ENCODE results near the gene TM4SF1.

The TM4SF1 gene

DNA sequence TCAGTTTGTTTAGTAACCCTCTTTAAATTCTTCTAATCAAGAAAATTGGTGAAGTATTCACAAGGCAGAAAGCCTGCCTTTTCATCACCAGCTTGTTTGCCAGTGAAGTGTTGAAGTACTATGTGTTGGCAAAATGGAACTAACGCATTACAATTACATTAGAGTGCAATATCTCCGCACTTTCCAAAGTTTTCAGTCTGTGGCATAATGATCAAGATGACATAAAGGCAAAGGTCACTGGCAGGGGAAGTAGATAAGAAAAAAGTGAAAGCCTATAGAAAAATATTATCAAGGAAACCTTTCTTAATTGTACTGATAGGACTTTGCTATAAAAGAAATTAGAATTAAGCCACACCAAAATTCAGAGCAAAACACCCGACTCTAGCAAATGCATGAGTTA is 25.0 kb upstream of the TM4SF1 start:
- no peak for DNase-seq
- TF ChIP-seq POLR2A (IDR thresholded peaks at IDR 0.05; ENCODE audit: low read length): no peak
- TF ChIP-seq GATA1 (IDR thresholded peaks at IDR 0.05; ENCODE audit: low read depth, low read length): no peak

GRCh38 chr3:149401926-149402310 is 24.5 kb upstream of the TM4SF1 start:
- TF ChIP-seq POLR2A (IDR thresholded peaks at IDR 0.05; ENCODE audit: low read length) (no peak), GATA1 (IDR thresholded peaks at IDR 0.05; ENCODE audit: low read depth, low read length) (no peak)
- no peak for DNase-seq

DNA sequence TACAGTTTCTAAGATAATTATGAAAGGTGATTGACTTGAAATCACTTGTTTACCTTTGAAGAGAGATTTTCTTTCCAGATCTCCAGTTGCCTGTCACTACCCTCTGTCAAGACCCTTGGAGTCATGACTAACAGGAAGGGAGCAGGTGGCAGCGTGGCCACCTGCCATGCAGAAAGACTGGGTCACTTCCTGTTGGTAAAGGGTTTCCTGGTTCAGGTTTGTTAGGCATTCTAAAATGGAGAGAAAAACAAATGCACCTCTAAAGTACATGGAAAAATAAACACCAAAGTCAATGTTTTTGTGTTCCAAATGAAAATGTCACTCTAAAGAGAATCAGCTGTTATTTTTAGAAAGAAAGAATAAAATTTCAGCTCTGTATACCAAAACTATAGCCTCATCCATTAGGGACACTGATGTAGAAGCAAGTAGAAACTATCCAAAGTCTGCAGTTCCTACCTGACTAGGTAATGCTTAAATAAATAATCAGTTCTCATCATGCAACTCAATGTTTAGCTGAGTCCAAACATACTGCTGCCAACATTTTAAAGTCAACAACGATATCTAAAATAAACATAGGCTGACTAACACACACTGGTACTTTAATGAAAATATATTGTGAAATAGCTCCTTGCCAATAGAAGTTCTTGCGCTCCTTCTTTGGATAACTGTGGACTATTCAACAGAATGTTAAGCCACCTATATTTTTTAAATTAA is 23.9 kb upstream of the TM4SF1 start:
- DNase-seq: no peak
- TF ChIP-seq POLR2A (IDR thresholded peaks at IDR 0.05; ENCODE audit: low read length) (no peak), GATA1 (IDR thresholded peaks at IDR 0.05; ENCODE audit: low read depth, low read length) (no peak)

DNA sequence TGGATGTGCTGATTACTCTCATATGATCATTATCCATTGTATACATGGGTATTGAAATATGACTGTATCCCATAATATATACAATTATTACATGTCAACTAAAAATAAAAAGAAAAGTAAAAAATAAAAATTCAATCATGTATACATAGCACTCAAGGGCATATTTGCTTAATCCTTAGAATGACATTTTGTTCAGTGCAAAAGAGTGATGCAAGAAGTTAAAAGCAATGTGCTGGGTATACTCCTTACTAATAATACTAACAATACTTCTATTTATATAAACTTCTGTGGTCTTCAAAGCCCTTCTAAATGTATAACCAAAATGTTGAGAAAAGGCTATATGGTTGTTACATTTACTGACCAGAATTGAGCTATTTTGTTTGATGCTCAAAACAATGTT is 23.2 kb upstream of the TM4SF1 start:
- TF ChIP-seq GATA1 (IDR thresholded peaks at IDR 0.05; ENCODE audit: low read depth, low read length) (no peak), POLR2A (IDR thresholded peaks at IDR 0.05; ENCODE audit: low read length) (no peak)
- DNase-seq: no peak

DNA sequence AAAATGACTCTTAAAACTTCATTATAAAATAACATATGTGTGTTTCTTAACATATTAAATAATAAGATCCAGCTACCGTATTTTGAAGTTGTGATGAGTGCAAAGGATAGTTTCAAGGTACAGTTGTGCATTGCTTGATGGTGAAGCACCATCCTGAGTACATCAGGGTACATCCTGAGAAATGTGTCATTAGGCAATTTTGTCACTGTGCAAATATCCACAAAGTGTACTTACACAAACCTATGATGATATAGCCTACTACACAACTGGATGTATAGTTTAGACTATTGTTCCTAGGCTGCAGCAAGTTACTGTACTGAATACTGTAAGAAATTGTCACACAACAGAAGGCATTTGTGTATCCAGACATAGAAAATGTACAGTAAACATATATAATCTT is 20.8 kb upstream of the TM4SF1 start:
- DNase-seq: no peak
- TF ChIP-seq GATA1 (IDR thresholded peaks at IDR 0.05; ENCODE audit: low read depth, low read length) (no peak), POLR2A (IDR thresholded peaks at IDR 0.05; ENCODE audit: low read length) (no peak)

- no peak for DNase-seq
- TF ChIP-seq GATA1 (IDR thresholded peaks at IDR 0.05; ENCODE audit: low read depth, low read length): no peak
- TF ChIP-seq POLR2A (IDR thresholded peaks at IDR 0.05; ENCODE audit: low read length): no peak
Observed at GRCh38 chr3:149397528-149397927, 20.1 kb upstream of the TM4SF1 start.

- TF ChIP-seq GATA1 (IDR thresholded peaks at IDR 0.05; ENCODE audit: low read depth, low read length) (no peak), POLR2A (IDR thresholded peaks at IDR 0.05; ENCODE audit: low read length) (no peak)
Observed at GRCh38 chr3:149396476-149396875, 19.0 kb upstream of the TM4SF1 start.

GRCh38 chr3:149395107-149396089 is 17.9 kb upstream of the TM4SF1 start:
- TF ChIP-seq GATA1 (IDR thresholded peaks at IDR 0.05; ENCODE audit: low read depth, low read length): no peak
- TF ChIP-seq POLR2A (IDR thresholded peaks at IDR 0.05; ENCODE audit: low read length): no peak
- no peak for DNase-seq

More at GRCh38 chr3:149396476-149396875, 19.0 kb upstream of the TM4SF1 start:
- DNase-seq: no peak

DNA sequence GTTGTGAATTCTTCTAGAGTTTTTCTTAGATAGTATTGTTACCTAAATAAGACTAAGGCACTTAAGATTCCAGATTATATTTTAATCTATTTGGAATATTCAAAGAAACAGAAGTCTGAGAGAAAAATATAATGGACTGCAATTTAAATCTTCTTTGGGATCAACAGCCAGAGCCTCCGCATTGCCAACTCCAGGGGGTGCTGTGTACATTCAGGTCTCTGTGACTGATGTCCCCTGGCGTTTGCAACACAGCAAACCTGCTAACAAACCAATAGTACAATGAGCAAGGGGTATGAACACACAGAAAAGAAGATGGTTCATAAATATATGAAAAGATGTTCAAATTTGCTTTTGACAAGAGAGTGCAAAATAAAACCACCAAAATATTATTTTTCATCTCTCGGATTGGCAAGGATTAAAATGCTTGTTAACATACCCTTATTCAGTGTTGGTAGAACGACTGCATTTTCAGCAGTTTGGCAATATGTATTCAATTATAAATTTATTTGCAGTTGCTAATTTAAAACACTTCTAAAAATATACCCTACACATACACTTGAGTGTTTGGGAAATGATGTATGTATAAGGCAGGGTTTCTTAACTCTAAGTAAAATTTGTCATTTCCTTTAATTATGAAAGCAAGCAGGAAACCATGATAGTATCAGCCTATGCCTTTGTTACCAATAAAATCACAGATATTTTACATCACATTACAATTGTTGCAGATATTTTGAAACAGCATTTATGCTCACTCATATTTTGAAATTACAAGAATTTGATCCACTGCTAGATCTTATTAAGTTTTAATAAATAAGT is 16.1 kb upstream of the TM4SF1 start:
- TF ChIP-seq GATA1 (IDR thresholded peaks at IDR 0.05; ENCODE audit: low read depth, low read length) (no peak), POLR2A (IDR thresholded peaks at IDR 0.05; ENCODE audit: low read length) (no peak)
- DNase-seq: peak; percentile 54 to 56

- TF ChIP-seq GATA1 (IDR thresholded peaks at IDR 0.05; ENCODE audit: low read depth, low read length) (no peak), POLR2A (IDR thresholded peaks at IDR 0.05; ENCODE audit: low read length) (no peak)
- no peak for DNase-seq
Observed at GRCh38 chr3:149391960-149392359, 14.5 kb upstream of the TM4SF1 start.

- TF ChIP-seq POLR2A (IDR thresholded peaks at IDR 0.05; ENCODE audit: low read length) (no peak), GATA1 (IDR thresholded peaks at IDR 0.05; ENCODE audit: low read depth, low read length) (no peak)
- DNase-seq: no peak
Observed at GRCh38 chr3:149390772-149391212, 13.3 kb upstream of the TM4SF1 start.

- TF ChIP-seq GATA1 (IDR thresholded peaks at IDR 0.05; ENCODE audit: low read depth, low read length) (no peak), POLR2A (IDR thresholded peaks at IDR 0.05; ENCODE audit: low read length) (no peak)
- DNase-seq: no peak
Observed at GRCh38 chr3:149390294-149390693, 12.8 kb upstream of the TM4SF1 start.

GRCh38 chr3:149388531-149389417 is 11.3 kb upstream of the TM4SF1 start:
- TF ChIP-seq POLR2A (IDR thresholded peaks at IDR 0.05; ENCODE audit: low read length) (no peak), GATA1 (IDR thresholded peaks at IDR 0.05; ENCODE audit: low read depth, low read length) (no peak)

More at GRCh38 chr3:149388531-149389417, 11.3 kb upstream of the TM4SF1 start:
- no peak for DNase-seq

Measured in erythroblast (primary cell).